ENCODE measurements around the gene QKI. TPM values are rescaled to one million over a fixed set of nuclear protein-coding genes. Genes with fewer than 3 reads are reported as not detected.

Gene QKI
- polyA plus RNA-seq, 1 experiment: 143 TPM

- ChIA-PET POLR2A (no interaction called here), CTCF (interaction anchor here (1.2 to 1.7 kb wide), 2 partner anchors 10 to 542 kb away, joined by 3 to 4 read pairs; no protein-coding TSS in a partner anchor)
- H3K4me3 ChIP-seq (ENCODE audit: low read depth, low read length): peak overlapping the region; percentile 12; the same call in 1 of the 2 replicates
- H3K27me3 ChIP-seq (ENCODE audit: control insufficient read depth, insufficient read depth, low read length): no peaks in the 10 kb centered on the region
- no peak for TF ChIP-seq CTCF (IDR thresholded peaks at IDR 0.05; ENCODE audit: insufficient read depth, low read depth, low read length)
- no peaks in the 10 kb centered on the region for H3K36me3 ChIP-seq (ENCODE audit: control insufficient read depth, insufficient read depth, low read length)
- no peak for DNase-seq (ENCODE audit: low read depth)
Observed at GRCh38 chr6:163418311-163419029, 4.0 kb downstream of the QKI start.

- peak overlapping the region; percentile 10 for H3K4me3 ChIP-seq (ENCODE audit: low read depth, low read length)
- ChIA-PET CTCF (interaction anchor here (0.6 to 1.2 kb wide), 4 partner anchors 135 to 644 kb away, joined by 3 to 5 read pairs (median 4); no protein-coding TSS in a partner anchor), POLR2A (interaction anchor here (0.7 kb wide), 1 partner anchor 167 kb away, joined by 22 read pairs; no protein-coding TSS in a partner anchor)
- no peaks in the 10 kb centered on the region for H3K27me3 ChIP-seq (ENCODE audit: control insufficient read depth, insufficient read depth, low read length)
- H3K36me3 ChIP-seq (ENCODE audit: control insufficient read depth, insufficient read depth, low read length): no peaks in the 10 kb centered on the region
- DNase-seq (ENCODE audit: low read depth): no peak
- no peak for TF ChIP-seq CTCF (IDR thresholded peaks at IDR 0.05; ENCODE audit: insufficient read depth, low read depth, low read length)
Observed at GRCh38 chr6:163419413-163420288, 5.1 kb downstream of the QKI start.

- H3K4me3 ChIP-seq (ENCODE audit: low read depth, low read length): no peak overlapping the region
- ChIA-PET POLR2A (interaction anchor here (0.7 kb wide), 1 partner anchor 166 kb away, joined by 22 read pairs; no protein-coding TSS in a partner anchor), CTCF (interaction anchor here (0.6 to 1.2 kb wide), 3 partner anchors 135 to 536 kb away, joined by 3 to 5 read pairs (median 4); no protein-coding TSS in a partner anchor)
- no peak for DNase-seq (ENCODE audit: low read depth)
- no peaks in the 10 kb centered on the region for H3K27me3 ChIP-seq (ENCODE audit: control insufficient read depth, insufficient read depth, low read length)
- no peak for TF ChIP-seq CTCF (IDR thresholded peaks at IDR 0.05; ENCODE audit: insufficient read depth, low read depth, low read length)
- no peaks in the 10 kb centered on the region for H3K36me3 ChIP-seq (ENCODE audit: control insufficient read depth, insufficient read depth, low read length)
Observed at GRCh38 chr6:163420289-163420614, 5.7 kb downstream of the QKI start.

- no peak for DNase-seq (ENCODE audit: low read depth)
Observed at GRCh38 chr6:163422550-163422949, 8.0 kb downstream of the QKI start.

More at GRCh38 chr6:163422550-163422949, 8.0 kb downstream of the QKI start:
- Histone ChIP-seq H3K27me3 (ENCODE audit: control insufficient read depth, insufficient read depth, low read length) (no peaks in the 10 kb centered on the region), H3K36me3 (ENCODE audit: control insufficient read depth, insufficient read depth, low read length) (no peaks in the 10 kb centered on the region), H3K4me3 (ENCODE audit: low read depth, low read length) (no peak overlapping the region)
- no peak for TF ChIP-seq CTCF (IDR thresholded peaks at IDR 0.05; ENCODE audit: insufficient read depth, low read depth, low read length)
- CTCF ChIA-PET: no interaction called here
- POLR2A ChIA-PET: no interaction called here

Data from BJ (cell line).